ENCODE results near the gene ECPAS. TPM values are rescaled to one million over a fixed set of nuclear protein-coding genes. Genes with fewer than 3 reads are reported as not detected.

Gene ECPAS
- total and polyA plus RNA-seq, 2 donors (not counting 1 experiment from before 2014, with no cell fraction given), result 12.9 to 69.5 TPM

DNA sequence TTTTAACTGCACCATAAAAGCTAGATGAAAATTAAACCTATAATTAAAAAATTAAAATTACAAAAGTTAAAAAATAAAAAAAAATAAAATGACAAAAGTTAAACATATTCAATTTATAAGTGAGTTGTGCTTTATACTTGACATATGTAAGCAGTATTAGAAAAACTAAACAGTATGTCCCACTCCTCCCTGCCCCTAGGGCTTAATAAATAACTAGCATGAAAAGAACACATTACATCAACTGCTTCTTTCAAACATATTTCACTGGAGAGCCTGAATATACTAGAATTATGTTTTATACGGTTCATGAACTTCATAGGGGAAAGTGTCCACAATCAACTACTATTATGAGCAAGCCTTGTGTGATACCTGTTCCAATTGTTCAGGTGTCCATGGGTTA lies 47.6 kb downstream of the ECPAS start:
- H3K27ac Mint-ChIP-seq, result no peak overlapping the region
- H3K27ac ChIP-seq (ENCODE audit: low read length in 2 of 2), result no peak overlapping the region
- no peak overlapping the region for H3K4me2 ChIP-seq (replicated peaks; ENCODE audit: low read depth, low read length, poor library complexity, severe bottlenecking)
- no peak overlapping the region for H2AFZ ChIP-seq (ENCODE audit: insufficient read depth, low read depth, low read length, poor library complexity, severe bottlenecking)
- POLR2A ChIA-PET, result no interaction called here
- H3K27me3 ChIP-seq (replicated peaks in 1 of 4; ENCODE audit: control extremely low read depth in 1 of 4, control insufficient read depth in 3 of 4, insufficient read depth in 4 of 4, low read length in 3 of 4), result no peaks in the 10 kb centered on the region
- no peak overlapping the region for H3K4me3 Mint-ChIP-seq
- peaks cover 10 to 37% of the 10 kb centered on the region in 2 experiments for H3K36me3 ChIP-seq (replicated peaks in 1 of 2; ENCODE audit: control extremely low read depth in 1 of 2, control insufficient read depth in 1 of 2, extremely low read depth in 1 of 2, insufficient read depth in 2 of 2, low read length in 1 of 2)
- H3K4me3 ChIP-seq (ENCODE audit: control extremely low read depth in 1 of 5, extremely low read depth in 1 of 5, insufficient read depth in 1 of 5, low read depth in 2 of 5, low read length in 4 of 5), result no peak overlapping the region
- DNase-seq, result no peak
- H4K20me1 ChIP-seq (ENCODE audit: control insufficient read depth, insufficient read depth, low read length, poor library complexity, severe bottlenecking), result no peaks in the 10 kb centered on the region
- no peak for TF ChIP-seq EZH2 (IDR thresholded peaks at IDR 0.05; ENCODE audit: borderline replicate concordance, insufficient read depth, low read depth, low read length, poor library complexity, severe bottlenecking)
- no peaks in the 10 kb centered on the region for H3K4me1 Mint-ChIP-seq
- H3K9me3 ChIP-seq (ENCODE audit: control extremely low read depth in 1 of 3, control insufficient read depth in 2 of 3, insufficient read depth in 1 of 3, low read length in 2 of 3), result no peaks in the 10 kb centered on the region
- no CpG with 5 or more reads among the region's 1 CpG for WGBS (ENCODE audit: insufficient coverage)
- H3K9me3 Mint-ChIP-seq (ENCODE audit: insufficient read depth), result no peaks in the 10 kb centered on the region
- no peak overlapping the region for H3K9ac ChIP-seq (ENCODE audit: low read length)
- intact Hi-C loops (cut with micrococcal nuclease), result no loop called here
- no peaks in the 10 kb centered on the region for H3K27me3 Mint-ChIP-seq
- no peaks in the 10 kb centered on the region for H3K4me1 ChIP-seq (ENCODE audit: control insufficient read depth in 2 of 2, insufficient read depth in 2 of 2, low read length in 2 of 2)
- ATAC-seq (ENCODE audit: low read depth), result no peak
- no peaks in the 10 kb centered on the region for H3K79me2 ChIP-seq (ENCODE audit: control insufficient read depth, insufficient read depth, low read length)
- CTCF ChIA-PET, result no interaction called here

GRCh38 chr9:111433082-111433481 lies 51.1 kb downstream of the ECPAS start:
- Histone ChIP-seq H2AFZ (ENCODE audit: insufficient read depth, low read depth, low read length, poor library complexity, severe bottlenecking) (no peak overlapping the region), H3K9me3 (ENCODE audit: control extremely low read depth in 1 of 3, control insufficient read depth in 2 of 3, insufficient read depth in 1 of 3, low read length in 2 of 3) (no peaks in the 10 kb centered on the region), H3K9ac (ENCODE audit: low read length) (no peak overlapping the region), H3K4me2 (replicated peaks; ENCODE audit: low read depth, low read length, poor library complexity, severe bottlenecking) (no peak overlapping the region), H3K36me3 (replicated peaks in 1 of 2; ENCODE audit: control extremely low read depth in 1 of 2, control insufficient read depth in 1 of 2, extremely low read depth in 1 of 2, insufficient read depth in 2 of 2, low read length in 1 of 2) (peaks cover 15 to 35% of the 10 kb centered on the region in 2 experiments), H3K27ac (ENCODE audit: low read length in 2 of 2) (no peak overlapping the region), H3K79me2 (ENCODE audit: control insufficient read depth, insufficient read depth, low read length) (no peaks in the 10 kb centered on the region), H3K27me3 (replicated peaks in 1 of 4; ENCODE audit: control extremely low read depth in 1 of 4, control insufficient read depth in 3 of 4, insufficient read depth in 4 of 4, low read length in 3 of 4) (no peaks in the 10 kb centered on the region), H3K4me1 (ENCODE audit: control insufficient read depth in 2 of 2, insufficient read depth in 2 of 2, low read length in 2 of 2) (no peaks in the 10 kb centered on the region), H3K4me3 (ENCODE audit: control extremely low read depth in 1 of 5, extremely low read depth in 1 of 5, insufficient read depth in 1 of 5, low read depth in 2 of 5, low read length in 4 of 5) (no peak overlapping the region), H4K20me1 (ENCODE audit: control insufficient read depth, insufficient read depth, low read length, poor library complexity, severe bottlenecking) (no peaks in the 10 kb centered on the region)
- intact Hi-C loops (cut with micrococcal nuclease), result no loop called here
- Mint-ChIP-seq H3K4me3 (no peak overlapping the region), H3K4me1 (no peaks in the 10 kb centered on the region), H3K27me3 (no peaks in the 10 kb centered on the region), H3K27ac (no peak overlapping the region), H3K9me3 (ENCODE audit: insufficient read depth) (no peaks in the 10 kb centered on the region)
- ChIA-PET CTCF (no interaction called here), POLR2A (no interaction called here)
- DNase-seq, result no peak
- TF ChIP-seq, protein P1, sequence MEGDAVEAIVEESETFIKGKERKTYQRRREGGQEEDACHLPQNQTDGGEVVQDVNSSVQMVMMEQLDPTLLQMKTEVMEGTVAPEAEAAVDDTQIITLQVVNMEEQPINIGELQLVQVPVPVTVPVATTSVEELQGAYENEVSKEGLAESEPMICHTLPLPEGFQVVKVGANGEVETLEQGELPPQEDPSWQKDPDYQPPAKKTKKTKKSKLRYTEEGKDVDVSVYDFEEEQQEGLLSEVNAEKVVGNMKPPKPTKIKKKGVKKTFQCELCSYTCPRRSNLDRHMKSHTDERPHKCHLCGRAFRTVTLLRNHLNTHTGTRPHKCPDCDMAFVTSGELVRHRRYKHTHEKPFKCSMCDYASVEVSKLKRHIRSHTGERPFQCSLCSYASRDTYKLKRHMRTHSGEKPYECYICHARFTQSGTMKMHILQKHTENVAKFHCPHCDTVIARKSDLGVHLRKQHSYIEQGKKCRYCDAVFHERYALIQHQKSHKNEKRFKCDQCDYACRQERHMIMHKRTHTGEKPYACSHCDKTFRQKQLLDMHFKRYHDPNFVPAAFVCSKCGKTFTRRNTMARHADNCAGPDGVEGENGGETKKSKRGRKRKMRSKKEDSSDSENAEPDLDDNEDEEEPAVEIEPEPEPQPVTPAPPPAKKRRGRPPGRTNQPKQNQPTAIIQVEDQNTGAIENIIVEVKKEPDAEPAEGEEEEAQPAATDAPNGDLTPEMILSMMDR (IDR thresholded peaks at IDR 0.05), result no peak
- no peak for TF ChIP-seq EZH2 (IDR thresholded peaks at IDR 0.05; ENCODE audit: borderline replicate concordance, insufficient read depth, low read depth, low read length, poor library complexity, severe bottlenecking)
- 100% methylated on average over 2 of the region's 3 CpGs for WGBS (ENCODE audit: insufficient coverage)
- no peak for ATAC-seq (ENCODE audit: low read depth)

Data from B cell (primary cell).